Gastroesophageal sphincter (tissue), 4 donors: ENCODE results near the gene PPP2R3B. TPM values are rescaled to one million over a fixed set of nuclear protein-coding genes. Genes with fewer than 3 reads are reported as not detected.

Source experiments
- ATAC-seq: fragments of 150-250 bp; one replicate; pipeline ENCODE4 v1.9.1; 2016; ENCODE audit warnings: mild to moderate bottlenecking, moderate library complexity
- H3K27ac ChIP-seq, 4 donors: fragments of 200-600 bp; sonication (generic) in 3 of 4; 1 replicate in 3 of 4; 2 replicates in 1 of 4; pipeline ENCODE4 v1.5.1; 2016 to 2019
- H3K27me3 ChIP-seq: fragments of 200-600 bp; sonication (generic); one replicate; pipeline ENCODE4 v1.5.1; 2019
- H3K36me3 ChIP-seq, 2 donors: fragments of 200-600 bp; sonication (generic); one replicate each; pipeline ENCODE4 v1.5.1; 2019; ENCODE audit warnings: control low read depth in 1 of 2
- H3K4me1 ChIP-seq, 3 donors: fragments of 200-600 bp; sonication (generic); 1 replicate in 2 of 3; 2 replicates in 1 of 3; pipeline ENCODE4 v1.5.1; 2016 to 2019; ENCODE audit warnings: control low read depth in 2 of 3
- H3K4me3 ChIP-seq, 2 donors: fragments of 200-600 bp; sonication (generic); one replicate each; pipeline ENCODE4 v1.5.1; 2019; ENCODE audit warnings: mild to moderate bottlenecking in 1 of 2, moderate library complexity in 1 of 2
- H3K9me3 ChIP-seq, 3 donors: fragments of 200-600 bp; sonication (generic); one replicate each; pipeline ENCODE4 v1.5.1; 2017 to 2019; ENCODE audit warnings: control low read depth in 2 of 3
- EP300 ChIP-seq: sonication (generic); formaldehyde crosslinking; IDR thresholded peaks from one replicate; pipeline ENCODE4 v1.6.1; 2017; ENCODE audit warnings: antibody characterized with exemption, mild to moderate bottlenecking
- POLR2A ChIP-seq, 2 donors: fragments of 450-650 bp; IDR thresholded peaks; one replicate each; pipeline ENCODE4 v1.6.1; 2017; ENCODE audit warnings: antibody characterized with exemption in 2 of 2, mild to moderate bottlenecking in 2 of 2, moderate library complexity in 1 of 2
- POLR2AphosphoS5 ChIP-seq: sonication (generic); formaldehyde crosslinking; IDR thresholded peaks from one replicate; pipeline ENCODE4 v1.6.1; 2017; ENCODE audit warnings: antibody characterized with exemption
- WGBS, 2 donors: methylation state at CpG; one replicate each; pipeline ENCODE4 v1.1.5; 2018; ENCODE audit warnings: low coverage in 1 of 2; 5-methylcytosine and 5-hydroxymethylcytosine counted together
- small RNA-seq, 4 donors: library from RNA; depleted of rRNA; stranded (forward); fragments of <200 nt; gene quantifications; one replicate each; pipeline ENCODE3, GENCODE V24; 2016
- total RNA-seq, 4 donors: library from RNA; depleted of rRNA; stranded (reverse); fragments of >200 nt; gene quantifications; one replicate each; pipeline ENCODE4 v1.1.0, GENCODE V29; 2016

Gene PPP2R3B
- total RNA-seq, 4 donors from 2014 or later = 3.8 to 6.5 (median 5.1) TPM

GRCh38 chrX:285076-285677 is 101.5 kb downstream of the PPP2R3B start:
- H3K4me3 ChIP-seq = no peak overlapping the region
- TF ChIP-seq POLR2AphosphoS5 (no peak), EP300 (no peak), POLR2A (IDR thresholded peaks at IDR 0.05) (no peak)
- no peak for ATAC-seq
- peaks cover 0 to 38% of the 10 kb centered on the region in 2 donors for H3K36me3 ChIP-seq
- WGBS, 2 donors = 86 to 91% methylated on average over 12 to 13 of the region's 13 CpGs
- no peaks in the 10 kb centered on the region for H3K9me3 ChIP-seq
- H3K4me1 ChIP-seq = peaks cover 0 to 35% (median 9%) of the 10 kb centered on the region in 3 donors
- no peaks in the 10 kb centered on the region for H3K27me3 ChIP-seq
- H3K27ac ChIP-seq = no peak overlapping the region

Small RNAs within 50 kb of the gene (small RNA-seq; reads per million reads assigned to genes)
- gene RF00017 = 0 reads per million in 4 donors

Other genes with a start within 250 kb of the PPP2R3B start
- gene PLCXD1, start 105.5 kb downstream of the PPP2R3B start, total RNA-seq = 1 to 10 TPM; 1.1 to 8.8 (median 6.0) TPM
- 10 to 100 TPM; 35.3 to 53.5 (median 46.3) TPM for gene GTPBP6, start 68.1 kb downstream of the PPP2R3B start, total RNA-seq
- not detected for gene SHOX, start 243.9 kb upstream of the PPP2R3B start, total RNA-seq